Neural progenitor cell (in vitro differentiated cells): ENCODE results near the gene CSNK1G1. TPM values are rescaled to one million over a fixed set of nuclear protein-coding genes. Genes with fewer than 3 reads are reported as not detected.
A peak's percentile ranks its signal among the peaks of the same experiment; 100 is the strongest.

Source experiments
- DNase-seq: peaks from one replicate; pipeline ENCODE4 v3.0.0-alpha.2; 2016; ENCODE audit warnings: low spot score
- H2AFZ ChIP-seq: fragments of 200-600 bp; sonication (generic); replicated peaks from 2 replicates; pipeline ENCODE4 v1.6.1; 2016; ENCODE audit warnings: antibody characterized with exemption
- H3F3A ChIP-seq: fragments of 200-600 bp; sonication (generic); 2 replicates; pipeline ENCODE4 v1.6.1; 2016; ENCODE audit warnings: antibody characterized with exemption, low read depth
- H3K27ac ChIP-seq: fragments of 200-600 bp; sonication (generic); 2 replicates; pipeline ENCODE4 v1.5.1; 2016; ENCODE audit warnings: mild to moderate bottlenecking
- H3K27me3 ChIP-seq: fragments of 200-600 bp; sonication (generic); 2 replicates; pipeline ENCODE4 v1.6.1; 2016; ENCODE audit warnings: mild to moderate bottlenecking, moderate library complexity
- H3K36me3 ChIP-seq: fragments of 200-600 bp; sonication (generic); 2 replicates; pipeline ENCODE4 v1.5.1; 2016
- H3K4me1 ChIP-seq: fragments of 200-600 bp; sonication (generic); 2 replicates; pipeline ENCODE4 v1.6.1; 2016; ENCODE audit warnings: mixed run types
- H3K4me2 ChIP-seq: fragments of 200-600 bp; sonication (generic); 2 replicates; pipeline ENCODE4 v1.6.1; 2016
- H3K4me3 ChIP-seq: fragments of 200-600 bp; sonication (generic); 2 replicates; pipeline ENCODE4 v1.5.1; 2016
- H3K79me2 ChIP-seq: fragments of 200-600 bp; sonication (generic); 2 replicates; pipeline ENCODE4 v1.6.1; 2016; ENCODE audit warnings: low read depth
- H3K9ac ChIP-seq: fragments of 200-600 bp; sonication (generic); 2 replicates; pipeline ENCODE4 v1.6.1; 2016
- H3K9me3 ChIP-seq: fragments of 200-600 bp; sonication (generic); 2 replicates; pipeline ENCODE4 v1.5.1; 2016; ENCODE audit warnings: low read depth
- H4K20me1 ChIP-seq: fragments of 200-600 bp; sonication (generic); 2 replicates; pipeline ENCODE4 v1.6.1; 2016; ENCODE audit warnings: low read depth
- H3K27ac Mint-ChIP-seq: 3 replicates; pipeline ENCODE4 v1.8.0; 2021; ENCODE audit warnings: mixed read lengths
- H3K27me3 Mint-ChIP-seq: 2 replicates; pipeline ENCODE4 v1.8.0; 2022; ENCODE audit warnings: low read depth, mild to moderate bottlenecking, inconsistent platforms, moderate library complexity, mixed read lengths; ENCODE audit not compliant: insufficient read depth
- H3K36me3 Mint-ChIP-seq: 3 replicates; pipeline ENCODE4 v1.8.0; 2021; ENCODE audit warnings: mixed read lengths
- H3K4me1 Mint-ChIP-seq: 3 replicates; pipeline ENCODE4 v1.8.0; 2021; ENCODE audit warnings: mixed read lengths
- H3K4me3 Mint-ChIP-seq: 3 replicates; pipeline ENCODE4 v1.8.0; 2021; ENCODE audit warnings: mild to moderate bottlenecking, moderate library complexity, mixed read lengths
- H3K9me3 Mint-ChIP-seq: 3 replicates; pipeline ENCODE4 v1.8.0; 2020; ENCODE audit warnings: mixed read lengths
- EZH2 ChIP-seq: fragments of 200-600 bp; sonication (generic); IDR thresholded peaks from 2 replicates; pipeline ENCODE4 v1.6.1; 2017; ENCODE audit warnings: antibody characterized with exemption, mild to moderate bottlenecking, moderate library complexity
- EZH2phosphoT487 ChIP-seq: fragments of 200-600 bp; sonication (generic); IDR thresholded peaks from 2 replicates; pipeline ENCODE4 v1.6.1; 2017; ENCODE audit warnings: antibody characterized with exemption
- total RNA-seq: library from RNA; depleted of rRNA; stranded (reverse); fragments of >200 nt; gene quantifications from 2 replicates; pipeline ENCODE4 v1.2.3, GENCODE V29; 2015; ENCODE audit warnings: low replicate concordance
- TF ChIP-seq, protein P1 (sequence below): fragments of 200-600 bp; sonication (generic); IDR thresholded peaks from 2 replicates; pipeline ENCODE4 v1.5.1; 2017; ENCODE audit warnings: antibody characterized with exemption, mild to moderate bottlenecking

CSNK1G1 gene
- total RNA-seq, 1 donor from 2014 or later = 23.0 TPM

DNA sequence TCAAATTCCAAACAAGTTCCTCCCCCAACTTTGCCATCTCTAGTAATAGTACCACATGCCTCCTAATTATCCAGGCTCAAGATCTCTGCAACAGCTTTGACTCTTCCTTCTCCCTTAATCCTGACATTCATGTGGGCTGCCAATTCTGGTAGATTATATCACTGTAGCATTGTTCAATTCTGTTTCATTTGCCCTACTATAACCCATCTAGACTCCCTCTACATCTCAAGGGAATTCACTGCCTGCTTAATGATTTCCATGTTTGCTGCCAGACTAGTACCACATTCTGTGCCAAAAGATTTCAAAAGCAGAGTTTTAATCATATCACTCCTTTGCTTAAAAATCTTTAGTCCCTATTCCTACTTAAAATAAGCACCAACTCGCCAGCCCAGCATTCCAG lies 158.5 kb downstream of the CSNK1G1 start:
- no peak overlapping the region for H3K27ac Mint-ChIP-seq
- H3K4me3 ChIP-seq = no peak overlapping the region
- H3K4me1 Mint-ChIP-seq = peaks cover 3% of the 10 kb centered on the region

DNA sequence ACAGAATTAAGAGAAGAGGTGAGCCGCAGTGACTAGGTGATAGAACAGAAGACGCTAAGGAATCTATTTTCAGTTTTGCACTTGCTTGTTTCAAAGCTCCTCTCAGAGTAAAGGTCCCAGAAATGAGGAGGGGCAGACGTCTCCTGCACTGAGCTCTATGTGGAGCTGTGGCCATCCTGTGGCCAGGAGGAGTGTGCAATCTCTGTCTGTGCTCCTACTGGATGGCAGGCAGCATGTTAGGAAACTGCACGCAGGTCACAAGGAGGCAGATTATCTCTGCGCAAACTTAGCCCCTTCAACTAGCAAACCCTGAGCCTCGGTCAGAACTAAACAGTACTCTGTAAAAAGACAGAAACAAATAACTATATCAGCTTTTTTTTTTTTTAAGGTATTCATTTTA lies 162.0 kb downstream of the CSNK1G1 start:
- H3K4me1 ChIP-seq = peaks cover 18% of the 10 kb centered on the region
- TF ChIP-seq, protein P1, sequence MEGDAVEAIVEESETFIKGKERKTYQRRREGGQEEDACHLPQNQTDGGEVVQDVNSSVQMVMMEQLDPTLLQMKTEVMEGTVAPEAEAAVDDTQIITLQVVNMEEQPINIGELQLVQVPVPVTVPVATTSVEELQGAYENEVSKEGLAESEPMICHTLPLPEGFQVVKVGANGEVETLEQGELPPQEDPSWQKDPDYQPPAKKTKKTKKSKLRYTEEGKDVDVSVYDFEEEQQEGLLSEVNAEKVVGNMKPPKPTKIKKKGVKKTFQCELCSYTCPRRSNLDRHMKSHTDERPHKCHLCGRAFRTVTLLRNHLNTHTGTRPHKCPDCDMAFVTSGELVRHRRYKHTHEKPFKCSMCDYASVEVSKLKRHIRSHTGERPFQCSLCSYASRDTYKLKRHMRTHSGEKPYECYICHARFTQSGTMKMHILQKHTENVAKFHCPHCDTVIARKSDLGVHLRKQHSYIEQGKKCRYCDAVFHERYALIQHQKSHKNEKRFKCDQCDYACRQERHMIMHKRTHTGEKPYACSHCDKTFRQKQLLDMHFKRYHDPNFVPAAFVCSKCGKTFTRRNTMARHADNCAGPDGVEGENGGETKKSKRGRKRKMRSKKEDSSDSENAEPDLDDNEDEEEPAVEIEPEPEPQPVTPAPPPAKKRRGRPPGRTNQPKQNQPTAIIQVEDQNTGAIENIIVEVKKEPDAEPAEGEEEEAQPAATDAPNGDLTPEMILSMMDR = no peak
- TF ChIP-seq EZH2phosphoT487 = no peak
- no peak for TF ChIP-seq EZH2
- H3K4me2 ChIP-seq = no peak overlapping the region
- DNase-seq = peak; percentile 29
- H3K36me3 ChIP-seq = no peaks in the 10 kb centered on the region
- peaks cover 19% of the 10 kb centered on the region for H3F3A ChIP-seq
- Mint-ChIP-seq H3K27me3 (no peaks in the 10 kb centered on the region), H3K36me3 (peaks cover 3% of the 10 kb centered on the region), H3K9me3 (no peaks in the 10 kb centered on the region), H3K4me3 (no peak overlapping the region), H3K27ac (no peak overlapping the region), H3K4me1 (peaks cover 10% of the 10 kb centered on the region)
- no peak overlapping the region for H2AFZ ChIP-seq
- no peak overlapping the region for H3K4me3 ChIP-seq
- no peak overlapping the region for H3K9ac ChIP-seq
- H3K27ac ChIP-seq = no peak overlapping the region
- no peaks in the 10 kb centered on the region for H3K9me3 ChIP-seq
- no peaks in the 10 kb centered on the region for H3K79me2 ChIP-seq
- no peaks in the 10 kb centered on the region for H3K27me3 ChIP-seq
- peaks cover 3% of the 10 kb centered on the region for H4K20me1 ChIP-seq

More for the DNA sequence above, 158.5 kb downstream of the CSNK1G1 start:
- H3K4me3 Mint-ChIP-seq = no peak overlapping the region
- H3F3A ChIP-seq = peaks cover 9% of the 10 kb centered on the region
- no peak overlapping the region for H2AFZ ChIP-seq
- no peaks in the 10 kb centered on the region for H3K9me3 ChIP-seq
- peaks cover under 1% of the 10 kb centered on the region for H4K20me1 ChIP-seq
- no peaks in the 10 kb centered on the region for H3K27me3 ChIP-seq
- H3K79me2 ChIP-seq = no peaks in the 10 kb centered on the region
- H3K4me1 ChIP-seq = peaks cover 6% of the 10 kb centered on the region
- no peak overlapping the region for H3K27ac ChIP-seq
- no peaks in the 10 kb centered on the region for H3K9me3 Mint-ChIP-seq
- no peak overlapping the region for H3K9ac ChIP-seq
- TF ChIP-seq EZH2 = no peak
- no peak for TF ChIP-seq EZH2phosphoT487
- TF ChIP-seq, protein P1 = no peak
- no peak for DNase-seq
- H3K4me2 ChIP-seq = no peak overlapping the region
- H3K36me3 ChIP-seq = peaks cover 3% of the 10 kb centered on the region
- H3K36me3 Mint-ChIP-seq = peaks cover 3% of the 10 kb centered on the region
- H3K27me3 Mint-ChIP-seq = no peaks in the 10 kb centered on the region

DNA sequence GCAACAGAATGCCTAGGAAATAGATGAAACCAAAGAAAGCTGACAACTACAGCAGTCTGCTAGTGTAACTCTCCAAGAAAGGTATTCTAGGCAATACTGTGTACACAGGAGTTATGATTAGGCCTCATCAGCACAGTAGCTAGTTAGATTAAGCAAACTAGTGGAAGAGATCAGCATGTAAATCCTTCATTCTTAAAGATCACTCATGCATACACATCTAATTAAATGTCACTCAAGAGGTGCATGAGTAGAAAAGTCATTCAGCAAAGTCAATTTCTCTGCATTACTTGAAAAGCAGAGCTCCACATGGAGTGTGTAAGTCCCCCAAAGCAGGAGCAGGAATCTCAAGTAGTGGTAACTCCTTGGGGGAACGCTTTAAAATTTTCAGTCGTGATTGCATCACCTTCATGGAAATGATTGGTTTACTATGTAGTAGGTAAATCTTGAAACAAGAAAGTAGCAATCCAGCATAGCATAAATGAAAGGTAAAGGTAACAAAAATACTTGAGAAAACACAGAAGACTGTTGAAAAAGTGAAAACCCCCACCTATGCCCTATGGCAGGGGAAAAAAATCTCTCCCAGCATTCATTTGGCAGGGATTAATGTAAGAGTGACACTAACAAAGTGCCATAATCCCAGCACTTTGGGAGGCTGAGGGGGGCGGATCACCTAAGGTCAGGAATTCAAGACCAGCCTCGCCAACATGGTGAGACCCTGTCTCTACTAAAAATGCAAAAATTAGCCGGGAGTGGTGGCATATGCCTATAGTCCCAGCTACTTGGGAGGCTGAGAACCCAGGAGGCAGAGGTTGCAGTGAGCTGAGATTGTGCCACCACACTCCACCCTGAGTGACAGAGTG lies 163.8 kb downstream of the CSNK1G1 start:
- no peaks in the 10 kb centered on the region for H3K27me3 ChIP-seq
- no peaks in the 10 kb centered on the region for H3K36me3 ChIP-seq
- H3K79me2 ChIP-seq = no peaks in the 10 kb centered on the region
- H3K4me3 ChIP-seq = no peak overlapping the region
- Mint-ChIP-seq H3K27ac (no peak overlapping the region), H3K4me3 (no peak overlapping the region), H3K4me1 (peaks cover 10% of the 10 kb centered on the region), H3K9me3 (no peaks in the 10 kb centered on the region), H3K27me3 (no peaks in the 10 kb centered on the region), H3K36me3 (peaks cover 10% of the 10 kb centered on the region)
- DNase-seq = peak; percentile 72
- peaks cover 19% of the 10 kb centered on the region for H3F3A ChIP-seq
- peaks cover 18% of the 10 kb centered on the region for H3K4me1 ChIP-seq
- H3K9ac ChIP-seq = no peak overlapping the region
- peak overlapping the region; percentile 61 for H3K4me2 ChIP-seq
- no peaks in the 10 kb centered on the region for H3K9me3 ChIP-seq
- no peak overlapping the region for H2AFZ ChIP-seq
- H3K27ac ChIP-seq = peak overlapping the region; percentile 67
- no peak for TF ChIP-seq EZH2
- no peak for TF ChIP-seq EZH2phosphoT487
- TF ChIP-seq, protein P1 = no peak
- H4K20me1 ChIP-seq = peaks cover 3% of the 10 kb centered on the region
